Measurements from ENCODE around the gene OSM. TPM values are rescaled to one million over a fixed set of nuclear protein-coding genes. Genes with fewer than 3 reads are reported as not detected.

Gene OSM
- total RNA-seq, 1 experiment from 2014 or later, result not detected

GRCh38 chr22:30286813-30287647 is 20.4 kb upstream of the OSM start:
- no peak overlapping the region for H3K9ac ChIP-seq (ENCODE audit: low read length)
- no TSS peak for BruUV-seq (replicated peaks)
- H3K79me2 ChIP-seq (ENCODE audit: insufficient read depth, low read length), result no peaks in the 10 kb centered on the region
- intact Hi-C loops (cut with micrococcal nuclease), result loop anchor here (1.0 to 5.0 kb wide), 3 partner anchors 24 to 179 kb away; partner anchors contain the start of gene MTFP1
- CTCF ChIA-PET, result interaction anchor here (0.8 to 5.4 kb wide), 24 partner anchors 9 to 586 kb away, joined by 3 to 81 read pairs (median 6); partner anchors contain the start of genes CCDC157, RNF215, SF3A1 and TBC1D10A
- RAD21 ChIA-PET (ENCODE audit: low non-redundant PET in 1 of 2, low total read pairs in 2 of 2, uncharacterized antibody in 2 of 2, unreplicated experiment in 2 of 2), result interaction anchor here (1.3 to 2.0 kb wide), 7 partner anchors 34 to 179 kb away, joined by 3 to 21 read pairs (median 6); partner anchors contain the start of genes TBC1D10A (in 2 of the 2) and RNF215 (in 1 of the 2)
- no peak for TF ChIP-seq SRF (IDR thresholded peaks at IDR 0.05; ENCODE audit: low read depth)
- TF ChIP-seq RAD21 (IDR thresholded peaks at IDR 0.05; ENCODE audit: low read depth), result peak; percentile 93
- peak; percentile 92 to 96 (median 92) for TF ChIP-seq CTCF (IDR thresholded peaks at IDR 0.05 in 2 of 3, conservative IDR thresholded peaks at IDR 0.05 in 1 of 3; ENCODE audit: borderline replicate concordance in 1 of 3, insufficient read depth in 1 of 3, low read depth in 2 of 3, low read length in 2 of 3)
- H3K9me3 ChIP-seq (ENCODE audit: control insufficient read depth in 1 of 2, insufficient read depth in 1 of 2, low read depth in 1 of 2, low read length in 2 of 2), result no peaks in the 10 kb centered on the region
- no peaks in the 10 kb centered on the region; a peak in 1 of 4 replicates for H3K36me3 ChIP-seq (ENCODE audit: control insufficient read depth in 1 of 2, insufficient read depth in 2 of 2, low read length in 2 of 2)
- POLR2A ChIA-PET, result interaction anchor here (0.9 to 1.9 kb wide), 6 partner anchors 27 to 139 kb away, joined by 3 to 10 read pairs (median 6); partner anchors contain the start of genes MTFP1, RNF215 and TBC1D10A
- ATAC-seq, result peak; percentile 50
- no peak for DNase-seq (ENCODE audit: low read depth, low spot score)
- H3K27ac ChIP-seq (ENCODE audit: low read depth, low read length), result peak overlapping the region; percentile 30; the same call in 1 of the 2 replicates
- no peak overlapping the region for H3K4me3 ChIP-seq (replicated peaks in 1 of 2; ENCODE audit: low read depth in 1 of 2, low read length in 2 of 2)
- no peaks in the 10 kb centered on the region for H4K20me1 ChIP-seq (ENCODE audit: insufficient read depth)
- H3K9me2 ChIP-seq (ENCODE audit: insufficient read depth), result no peaks in the 10 kb centered on the region
- peaks cover 37 to 57% of the 10 kb centered on the region in 2 experiments for H3K4me1 ChIP-seq (ENCODE audit: control insufficient read depth in 1 of 2, insufficient read depth in 2 of 2, low read length in 2 of 2)
- H2AFZ ChIP-seq (ENCODE audit: low read depth, low read length, poor library complexity, severe bottlenecking), result no peak overlapping the region
- no peaks in the 10 kb centered on the region for H3K27me3 ChIP-seq (ENCODE audit: insufficient read depth, low read length)
- H3K4me2 ChIP-seq (ENCODE audit: low read length), result peak overlapping the region; percentile 97

- no peak for TF ChIP-seq ZFX (IDR thresholded peaks at IDR 0.05)
- intact Hi-C loops (cut with micrococcal nuclease), result loop anchor here (5.0 kb wide), 1 partner anchor 141 kb away; the partner anchor contains the start of gene MTFP1
- RAD21 ChIA-PET (ENCODE audit: low non-redundant PET in 1 of 2, low total read pairs in 2 of 2, uncharacterized antibody in 2 of 2, unreplicated experiment in 2 of 2), result no interaction called here
- no peak for ATAC-seq
- CTCF ChIA-PET, result interaction anchor here (0.9 kb wide), 1 partner anchor 9 kb away, joined by 4 read pairs; no protein-coding TSS in a partner anchor
- H2AFZ ChIP-seq (ENCODE audit: low read depth, low read length, poor library complexity, severe bottlenecking), result no peak overlapping the region
- POLR2A ChIA-PET, result no interaction called here
- H3K9ac ChIP-seq (ENCODE audit: low read length), result no peak overlapping the region
- no peak overlapping the region for H3K4me3 ChIP-seq (replicated peaks in 1 of 2; ENCODE audit: low read depth in 1 of 2, low read length in 2 of 2)
- BruUV-seq (replicated peaks), result no TSS peak
- no peaks in the 10 kb centered on the region for H3K79me2 ChIP-seq (ENCODE audit: insufficient read depth, low read length)
- no peak for DNase-seq (ENCODE audit: low read depth, low spot score)
- H3K4me1 ChIP-seq (ENCODE audit: control insufficient read depth in 1 of 2, insufficient read depth in 2 of 2, low read length in 2 of 2), result peaks cover 33 to 53% of the 10 kb centered on the region in 2 experiments
- H3K36me3 ChIP-seq (ENCODE audit: control insufficient read depth in 1 of 2, insufficient read depth in 2 of 2, low read length in 2 of 2), result no peaks in the 10 kb centered on the region
- no peaks in the 10 kb centered on the region for H3K9me2 ChIP-seq (ENCODE audit: insufficient read depth)
- no peaks in the 10 kb centered on the region for H3K27me3 ChIP-seq (ENCODE audit: insufficient read depth, low read length)
- no peaks in the 10 kb centered on the region for H3K9me3 ChIP-seq (ENCODE audit: control insufficient read depth in 1 of 2, insufficient read depth in 1 of 2, low read depth in 1 of 2, low read length in 2 of 2)
- H3K4me2 ChIP-seq (ENCODE audit: low read length), result peak overlapping the region; percentile 97; the same call in 1 of the 2 replicates
- H4K20me1 ChIP-seq (ENCODE audit: insufficient read depth), result no peaks in the 10 kb centered on the region
- no peak overlapping the region for H3K27ac ChIP-seq (ENCODE audit: low read depth, low read length)
These were observed 19.7 kb upstream of the OSM start for GRCh38 chr22:30286331-30286730.

Measured in HCT116 (cell line).